ENCODE measurements around the gene UBE2E2.
A peak's percentile ranks its signal among the peaks of the same experiment; 100 is the strongest.

UBE2E2 gene

DNA sequence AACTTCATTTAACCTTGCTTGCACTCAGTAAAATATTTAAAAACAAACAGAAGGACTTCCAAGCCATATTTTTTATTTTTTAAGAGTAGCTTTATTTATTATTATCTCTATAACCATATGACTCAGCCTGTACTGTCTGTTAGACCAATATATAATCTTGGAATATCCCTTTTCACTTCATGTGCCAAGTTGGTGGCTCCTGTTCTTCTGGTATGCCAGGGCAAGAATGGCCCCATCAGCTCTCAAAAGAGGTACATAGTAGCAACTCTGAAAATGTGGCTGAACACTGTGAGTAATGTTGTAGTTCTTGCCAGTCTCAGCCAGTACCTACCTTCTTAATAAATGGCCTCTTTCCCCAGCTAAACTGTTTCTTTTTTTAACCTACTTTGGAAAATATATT lies 345.6 kb downstream of the UBE2E2 start:
- TF ChIP-seq, protein P1, sequence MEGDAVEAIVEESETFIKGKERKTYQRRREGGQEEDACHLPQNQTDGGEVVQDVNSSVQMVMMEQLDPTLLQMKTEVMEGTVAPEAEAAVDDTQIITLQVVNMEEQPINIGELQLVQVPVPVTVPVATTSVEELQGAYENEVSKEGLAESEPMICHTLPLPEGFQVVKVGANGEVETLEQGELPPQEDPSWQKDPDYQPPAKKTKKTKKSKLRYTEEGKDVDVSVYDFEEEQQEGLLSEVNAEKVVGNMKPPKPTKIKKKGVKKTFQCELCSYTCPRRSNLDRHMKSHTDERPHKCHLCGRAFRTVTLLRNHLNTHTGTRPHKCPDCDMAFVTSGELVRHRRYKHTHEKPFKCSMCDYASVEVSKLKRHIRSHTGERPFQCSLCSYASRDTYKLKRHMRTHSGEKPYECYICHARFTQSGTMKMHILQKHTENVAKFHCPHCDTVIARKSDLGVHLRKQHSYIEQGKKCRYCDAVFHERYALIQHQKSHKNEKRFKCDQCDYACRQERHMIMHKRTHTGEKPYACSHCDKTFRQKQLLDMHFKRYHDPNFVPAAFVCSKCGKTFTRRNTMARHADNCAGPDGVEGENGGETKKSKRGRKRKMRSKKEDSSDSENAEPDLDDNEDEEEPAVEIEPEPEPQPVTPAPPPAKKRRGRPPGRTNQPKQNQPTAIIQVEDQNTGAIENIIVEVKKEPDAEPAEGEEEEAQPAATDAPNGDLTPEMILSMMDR (IDR thresholded peaks at IDR 0.05; ENCODE audit: insufficient read depth, low read depth, low read length, missing control alignments), result no peak
- peak; percentile 49 for DNase-seq (ENCODE audit: low read depth)
- no peak overlapping the region for H3K4me3 ChIP-seq (ENCODE audit: low read length)

DNA sequence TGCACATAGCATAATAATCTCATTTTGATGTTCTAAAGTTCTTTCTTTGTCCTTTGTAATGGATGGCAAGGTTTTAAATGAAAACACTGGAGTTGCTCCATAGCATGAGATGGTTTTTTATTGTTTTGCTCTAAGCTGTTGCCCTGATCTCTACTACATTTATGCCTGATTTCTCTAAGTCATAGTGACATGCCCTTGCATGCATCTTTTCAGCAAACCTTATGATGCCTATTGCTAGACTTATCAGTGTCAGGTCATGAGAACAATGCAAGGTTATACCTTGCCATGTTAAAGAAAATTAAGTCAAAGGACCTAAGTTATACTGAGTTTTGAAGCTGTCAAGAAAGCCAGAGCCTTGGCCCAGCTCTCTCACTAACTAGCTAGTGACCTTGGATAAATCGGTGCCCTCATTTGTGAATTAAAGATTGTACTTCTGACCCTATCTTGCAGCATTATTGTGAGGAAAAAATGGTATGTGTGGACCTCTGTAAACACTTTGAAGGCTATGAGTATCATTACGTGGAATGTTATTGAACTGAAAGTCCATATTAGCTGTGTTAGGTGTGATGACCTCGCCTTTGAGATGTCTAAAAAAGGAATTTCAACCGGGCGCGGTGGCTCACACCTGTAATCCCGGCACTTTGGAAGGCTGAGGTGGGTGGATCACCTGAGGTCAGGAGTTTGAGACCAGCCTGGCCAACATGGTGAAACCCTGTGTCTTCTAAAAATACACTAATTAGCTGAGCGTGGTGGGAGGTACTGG lies 346.2 kb downstream of the UBE2E2 start:
- TF ChIP-seq, protein P1 (IDR thresholded peaks at IDR 0.05; ENCODE audit: insufficient read depth, low read depth, low read length, missing control alignments), result no peak

DNA sequence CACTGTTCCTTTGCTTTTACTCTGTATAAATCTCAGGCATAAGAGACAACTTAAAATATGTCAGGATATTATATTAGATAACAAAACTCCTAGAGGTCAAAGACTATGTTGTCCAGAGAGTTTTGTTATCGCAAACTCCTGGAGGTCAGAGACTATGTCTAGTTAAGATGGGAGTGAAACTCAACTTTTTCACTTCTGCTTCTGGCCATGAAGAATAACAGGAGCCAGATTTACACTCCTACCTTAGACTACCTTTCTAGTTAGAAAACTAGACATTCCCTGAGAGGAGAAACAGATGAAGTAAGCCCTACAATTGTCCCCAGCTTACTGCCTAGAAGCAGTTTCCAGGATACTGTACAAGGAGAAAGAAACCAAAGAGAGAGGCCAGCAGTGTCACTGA lies 347.3 kb downstream of the UBE2E2 start:
- DNase-seq (ENCODE audit: low read depth), result no peak
- no peak overlapping the region for H3K4me3 ChIP-seq (ENCODE audit: low read length)
- TF ChIP-seq, protein P1 (IDR thresholded peaks at IDR 0.05; ENCODE audit: insufficient read depth, low read depth, low read length, missing control alignments), result no peak

More for the DNA sequence above, 346.2 kb downstream of the UBE2E2 start:
- no peak overlapping the region for H3K4me3 ChIP-seq (ENCODE audit: low read length)
- peak; percentile 69 for DNase-seq (ENCODE audit: low read depth)

DNA sequence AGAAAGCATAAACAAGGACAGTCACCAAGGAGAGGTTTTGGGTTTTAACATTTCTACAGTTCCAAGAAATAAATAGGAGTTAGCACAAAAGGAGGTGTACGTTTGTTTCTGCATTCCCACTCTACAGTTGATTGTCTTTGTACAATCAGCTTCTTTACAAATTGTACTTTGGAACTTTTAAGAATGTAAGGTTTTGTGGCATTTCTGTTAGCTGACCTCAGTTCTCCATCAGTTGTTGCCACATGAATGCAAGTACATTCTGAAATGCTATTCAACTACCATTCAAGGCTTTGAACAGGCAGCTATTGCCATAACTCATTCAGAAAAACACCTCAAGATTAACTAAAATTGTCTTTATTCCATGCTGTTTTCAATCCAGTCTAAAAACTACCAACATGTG lies 349.4 kb downstream of the UBE2E2 start:
- H3K4me3 ChIP-seq (ENCODE audit: low read length), result no peak overlapping the region
- no peak for DNase-seq (ENCODE audit: low read depth)
- TF ChIP-seq, protein P1 (IDR thresholded peaks at IDR 0.05; ENCODE audit: insufficient read depth, low read depth, low read length, missing control alignments), result no peak

DNA sequence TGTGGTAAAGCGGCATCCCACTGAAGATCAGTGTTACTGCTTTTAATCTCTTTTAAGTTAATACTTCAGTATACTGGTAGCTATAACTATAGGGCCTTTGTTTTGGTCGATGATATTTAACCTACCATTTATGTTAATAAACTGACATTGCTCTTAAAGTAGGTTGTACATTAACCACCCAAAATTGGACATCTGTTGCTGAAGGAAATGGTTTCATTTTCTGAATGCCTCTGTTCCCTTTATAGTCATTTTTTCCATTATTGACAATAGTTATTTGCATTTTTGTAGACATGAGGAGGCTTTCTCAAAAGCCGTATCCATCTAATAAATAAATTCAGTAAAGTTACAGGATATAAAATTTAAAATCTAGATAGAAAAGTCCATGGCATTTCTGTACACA lies 350.2 kb downstream of the UBE2E2 start:
- no peak overlapping the region for H3K4me3 ChIP-seq (ENCODE audit: low read length)
- no peak for DNase-seq (ENCODE audit: low read depth)
- TF ChIP-seq, protein P1 (IDR thresholded peaks at IDR 0.05; ENCODE audit: insufficient read depth, low read depth, low read length, missing control alignments), result no peak

DNA sequence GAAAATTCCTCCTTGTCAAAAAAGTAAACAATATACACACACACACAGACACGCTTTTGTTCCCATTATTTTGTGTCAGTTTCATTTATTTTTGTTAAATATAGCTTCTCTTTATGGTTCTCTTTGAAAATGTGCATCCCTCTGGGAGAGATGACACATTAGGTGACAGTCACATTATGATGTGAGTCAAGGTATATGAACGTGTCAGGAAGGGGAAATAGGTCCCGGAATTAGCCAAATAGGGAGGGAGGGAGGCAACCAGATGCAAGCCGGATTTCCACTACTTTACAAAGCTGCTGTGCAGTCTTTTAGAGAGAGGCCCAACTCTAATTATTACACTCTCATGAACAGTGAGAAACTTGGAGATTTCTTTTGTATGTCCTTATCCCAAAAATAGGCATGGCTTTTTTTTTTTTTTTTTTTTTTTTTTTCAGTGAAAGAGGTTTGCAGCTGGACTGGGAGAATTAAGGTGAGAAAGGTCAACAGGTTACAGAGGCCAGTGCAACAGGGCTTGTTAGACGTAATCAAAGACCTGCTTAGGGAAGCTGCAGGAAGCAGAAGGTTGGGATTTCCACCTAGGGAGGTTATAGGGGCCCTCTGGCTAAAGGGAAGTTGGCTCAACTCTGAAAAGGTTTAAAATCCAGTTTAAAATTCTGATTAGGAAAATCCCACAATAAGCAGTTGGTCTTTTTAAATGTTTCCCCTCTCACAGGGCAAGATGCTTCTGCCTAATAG lies 362.1 kb downstream of the UBE2E2 start:
- TF ChIP-seq, protein P1 (IDR thresholded peaks at IDR 0.05; ENCODE audit: insufficient read depth, low read depth, low read length, missing control alignments), result no peak
- peak; percentile 27 for DNase-seq (ENCODE audit: low read depth)
- H3K4me3 ChIP-seq (ENCODE audit: low read length), result no peak overlapping the region
